ENCODE measurements around the gene OR10Z1. TPM values are rescaled to one million over a fixed set of nuclear protein-coding genes. Genes with fewer than 3 reads are reported as not detected.

The OR10Z1 gene
- polyA plus RNA-seq (ENCODE audit: insufficient read length in 4 of 4), result under 1 TPM; 0.05 to 0.10 (median 0.06) TPM

- DNase-seq (ENCODE audit: low read depth in 4 of 4, low spot score in 2 of 4), result no peak
These were observed at the start of gene OR10Z1 for GRCh38 chr1:158604968-158605367. OR10Z1 (plus strand) TSS chr1:158605268; CDS start chr1:158606439, 1,171 bp downstream.

GRCh38 chr1:158559696-158560095 lies 45.4 kb upstream of the OR10Z1 start:
- no peak for DNase-seq (ENCODE audit: low read depth in 4 of 4, low spot score in 2 of 4)

- DNase-seq (ENCODE audit: low read depth in 4 of 4, low spot score in 2 of 4), result no peak
These were observed 41.2 kb upstream of the OR10Z1 start for GRCh38 chr1:158563853-158564252.

GRCh38 chr1:158564608-158565007 lies 40.5 kb upstream of the OR10Z1 start:
- no peak for DNase-seq (ENCODE audit: low read depth in 4 of 4, low spot score in 2 of 4)

- no peak for DNase-seq (ENCODE audit: low read depth in 4 of 4, low spot score in 2 of 4)
These were observed 34.6 kb upstream of the OR10Z1 start, which contains the start of gene OR6P1 for GRCh38 chr1:158570480-158570879. OR6P1 (minus strand) TSS chr1:158570580; CDS start chr1:158563604, 6,976 bp downstream.

GRCh38 chr1:158572226-158572625 lies 32.8 kb upstream of the OR10Z1 start:
- DNase-seq (ENCODE audit: low read depth in 4 of 4, low spot score in 2 of 4), result no peak

- no peak for DNase-seq (ENCODE audit: low read depth in 4 of 4, low spot score in 2 of 4)
These were observed 27.5 kb upstream of the OR10Z1 start for GRCh38 chr1:158577561-158577960.

GRCh38 chr1:158579733-158580132 lies 25.3 kb upstream of the OR10Z1 start, which contains the start of gene OR10X1:
OR10X1 (minus strand) TSS chr1:158579899; CDS start chr1:158579899, 0 bp downstream.
- no peak for DNase-seq (ENCODE audit: low read depth in 4 of 4, low spot score in 2 of 4)

GRCh38 chr1:158583962-158584361 lies 21.1 kb upstream of the OR10Z1 start:
- DNase-seq (ENCODE audit: low read depth in 4 of 4, low spot score in 2 of 4), result no peak

- no peak for DNase-seq (ENCODE audit: low read depth in 4 of 4, low spot score in 2 of 4)
These were observed 18.1 kb upstream of the OR10Z1 start for GRCh38 chr1:158586942-158587341.

- no peak for DNase-seq (ENCODE audit: low read depth in 4 of 4, low spot score in 2 of 4)
These were observed 4.3 kb upstream of the OR10Z1 start for GRCh38 chr1:158600735-158601134.

GRCh38 chr1:158607296-158607695 lies 2.2 kb downstream of the OR10Z1 start:
- no peak for DNase-seq (ENCODE audit: low read depth in 4 of 4, low spot score in 2 of 4)

GRCh38 chr1:158611916-158612315 lies 6.8 kb downstream of the OR10Z1 start:
- no peak for DNase-seq (ENCODE audit: low read depth in 4 of 4, low spot score in 2 of 4)

- DNase-seq (ENCODE audit: low read depth in 4 of 4, low spot score in 2 of 4), result no peak
These were observed 8.7 kb downstream of the OR10Z1 start for GRCh38 chr1:158613764-158614163.

- no peak for DNase-seq (ENCODE audit: low read depth in 4 of 4, low spot score in 2 of 4)
These were observed 33.1 kb downstream of the OR10Z1 start for GRCh38 chr1:158638146-158638545.

- DNase-seq (ENCODE audit: low read depth in 4 of 4, low spot score in 2 of 4), result no peak
These were observed 33.8 kb downstream of the OR10Z1 start for GRCh38 chr1:158638904-158639303.

GRCh38 chr1:158644449-158644848 lies 39.4 kb downstream of the OR10Z1 start:
- DNase-seq (ENCODE audit: low read depth in 4 of 4, low spot score in 2 of 4), result no peak

GRCh38 chr1:158646465-158646864 lies 41.4 kb downstream of the OR10Z1 start:
- DNase-seq (ENCODE audit: low read depth in 4 of 4, low spot score in 2 of 4), result no peak

GRCh38 chr1:158649052-158649451 lies 44.0 kb downstream of the OR10Z1 start:
- DNase-seq (ENCODE audit: low read depth in 4 of 4, low spot score in 2 of 4), result no peak

GRCh38 chr1:158652721-158653334 lies 47.8 kb downstream of the OR10Z1 start:
- no peak for DNase-seq (ENCODE audit: low read depth in 4 of 4, low spot score in 2 of 4)

- DNase-seq (ENCODE audit: low read depth in 4 of 4, low spot score in 2 of 4), result no peak
These were observed 49.0 kb downstream of the OR10Z1 start for GRCh38 chr1:158654086-158654485.

- no peak for DNase-seq (ENCODE audit: low read depth in 4 of 4, low spot score in 2 of 4)
These were observed 49.5 kb downstream of the OR10Z1 start for GRCh38 chr1:158654571-158654970.
